A673 (cell line): ENCODE measurements around the gene MALT1.

Experiments used
- CTCF ChIP-seq: fragments of 300-800, 200-600 bp; sonication (generic); conservative IDR thresholded peaks from 2 replicates; pipeline ENCODE4 v1.5.1; 2017; ENCODE audit warnings: low read depth, mild to moderate bottlenecking, antibody characterized with exemption, low read length, moderate library complexity, mixed read lengths
- EZH2 ChIP-seq: fragments of 200-600 bp; sonication (generic); IDR thresholded peaks from 2 replicates; pipeline ENCODE4 v1.6.1; 2017; ENCODE audit warnings: borderline replicate concordance, low read depth, mild to moderate bottlenecking, mixed read lengths, antibody characterized with exemption, low read length; ENCODE audit not compliant: poor library complexity, severe bottlenecking

- TF ChIP-seq CTCF = no peak
- TF ChIP-seq EZH2 = no peak
These were observed 116.4 kb downstream of the MALT1 start for GRCh38 chr18:58787536-58788149.
